ENCODE results near the gene C19orf81.

DNA sequence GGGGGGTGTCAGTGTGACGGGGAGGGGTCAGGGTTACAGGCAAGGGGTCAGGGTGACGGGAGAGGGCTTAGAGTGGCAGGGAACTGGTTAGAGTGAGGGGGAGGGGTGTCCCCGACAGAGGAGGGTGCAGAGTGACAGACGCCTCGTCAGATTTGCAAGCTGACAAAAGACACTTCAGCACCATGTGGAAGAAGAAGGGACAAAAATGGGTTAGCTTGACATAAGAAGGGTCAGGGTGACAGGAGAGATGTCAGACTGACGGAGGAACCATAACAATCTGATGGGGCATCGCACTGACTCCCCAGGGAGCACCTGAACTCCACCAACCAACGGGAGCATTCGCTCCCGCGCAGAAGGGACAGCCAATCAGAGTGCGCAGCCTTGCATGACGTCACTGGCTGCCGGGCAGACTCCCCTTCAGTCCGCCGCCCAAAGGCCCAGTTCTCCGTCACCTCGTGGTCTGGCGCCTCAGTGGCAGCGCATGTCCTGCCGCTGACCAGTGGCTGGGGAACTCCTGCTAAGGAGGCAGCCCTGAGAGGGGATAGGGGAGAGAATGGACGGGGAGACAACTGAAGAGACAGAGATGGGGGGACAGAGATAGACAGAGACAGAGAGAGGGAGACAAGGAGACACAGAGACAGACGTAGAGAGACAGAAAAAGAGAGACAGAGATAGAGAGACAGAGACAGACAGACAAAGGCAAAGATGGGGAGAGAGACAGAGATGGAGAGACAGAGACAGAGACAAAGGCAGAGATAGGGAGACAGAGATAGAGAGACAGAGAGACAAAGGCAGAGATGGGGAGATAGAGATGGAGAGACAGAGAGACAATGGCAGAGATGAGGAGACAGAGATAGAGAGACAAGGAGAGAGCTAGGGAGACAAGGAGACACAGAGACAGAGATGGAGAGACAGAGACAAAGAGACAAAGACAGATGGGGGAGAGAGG lies 30.2 kb downstream of the C19orf81 start:
- TF ChIP-seq CTCF (IDR thresholded peaks at IDR 0.05) (no peak), POLR2A (IDR thresholded peaks at IDR 0.05) (no peak)
